ENCODE measurements around the gene GPR161. TPM values are rescaled to one million over a fixed set of nuclear protein-coding genes. Genes with fewer than 3 reads are reported as not detected.

GPR161 gene
- total RNA-seq, 1 experiment from 2014 or later = 1.2 TPM

GRCh38 chr1:168092566-168093355 is 44.0 kb downstream of the GPR161 start:
- Histone ChIP-seq H2AFZ (ENCODE audit: low read length) (no peak overlapping the region), H4K20me1 (ENCODE audit: insufficient read depth, low read depth, low read length) (no peaks in the 10 kb centered on the region), H3K4me3 (ENCODE audit: low read length) (no peak overlapping the region), H3K27ac (ENCODE audit: low read length) (no peak overlapping the region), H3K36me3 (ENCODE audit: insufficient read depth, low read length) (no peaks in the 10 kb centered on the region), H3K9me2 (replicated peaks; ENCODE audit: insufficient read depth, low read length) (no peaks in the 10 kb centered on the region), H3K4me2 (ENCODE audit: low read depth, low read length, poor library complexity, severe bottlenecking) (no peak overlapping the region), H3K27me3 (ENCODE audit: low read length) (no peaks in the 10 kb centered on the region), H3K4me1 (ENCODE audit: low read length) (no peaks in the 10 kb centered on the region), H3K79me2 (ENCODE audit: low read length) (no peaks in the 10 kb centered on the region), H3K9ac (ENCODE audit: low read length) (no peak overlapping the region), H3K9me3 (ENCODE audit: low read length) (no peaks in the 10 kb centered on the region)
- no peak for DNase-seq

- H3K27ac ChIP-seq (ENCODE audit: low read length) = no peak overlapping the region
Observed at GRCh38 chr1:168091720-168092550, 44.8 kb downstream of the GPR161 start.

DNA sequence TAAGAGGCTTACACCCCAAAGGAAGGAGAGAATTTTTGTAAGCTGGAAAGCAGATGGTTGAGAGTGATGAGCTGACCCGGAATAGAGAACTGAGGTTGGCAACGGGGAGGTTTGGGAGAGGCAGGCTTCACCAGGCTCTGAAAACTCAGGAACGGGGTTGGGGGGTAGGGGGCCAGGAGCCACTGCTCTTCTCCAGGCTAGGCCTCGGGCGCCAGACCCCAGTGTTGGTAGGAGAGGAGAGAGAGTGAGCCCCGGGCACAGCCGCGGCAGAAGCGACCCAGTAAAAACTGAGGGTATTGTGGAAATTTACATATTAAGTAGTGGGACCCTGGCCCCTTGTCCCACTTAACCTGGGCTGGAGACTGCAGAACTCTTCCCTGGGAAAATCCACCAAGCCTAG is 45.7 kb downstream of the GPR161 start:
- H3K4me3 ChIP-seq (ENCODE audit: low read length) = no peak overlapping the region
- H3K4me2 ChIP-seq (ENCODE audit: low read depth, low read length, poor library complexity, severe bottlenecking) = no peak overlapping the region
- no peaks in the 10 kb centered on the region for H3K9me3 ChIP-seq (ENCODE audit: low read length)
- no peaks in the 10 kb centered on the region for H3K79me2 ChIP-seq (ENCODE audit: low read length)
- H3K36me3 ChIP-seq (ENCODE audit: insufficient read depth, low read length) = no peaks in the 10 kb centered on the region
- no peak overlapping the region for H3K27ac ChIP-seq (ENCODE audit: low read length)
- no peaks in the 10 kb centered on the region for H3K4me1 ChIP-seq (ENCODE audit: low read length)
- H3K9me2 ChIP-seq (replicated peaks; ENCODE audit: insufficient read depth, low read length) = no peaks in the 10 kb centered on the region
- no peak for DNase-seq
- no peak overlapping the region for H3K9ac ChIP-seq (ENCODE audit: low read length)
- no peaks in the 10 kb centered on the region for H4K20me1 ChIP-seq (ENCODE audit: insufficient read depth, low read depth, low read length)
- H3K27me3 ChIP-seq (ENCODE audit: low read length) = no peaks in the 10 kb centered on the region
- H2AFZ ChIP-seq (ENCODE audit: low read length) = no peak overlapping the region

More at GRCh38 chr1:168091720-168092550, 44.8 kb downstream of the GPR161 start:
- no peak overlapping the region for H3K4me3 ChIP-seq (ENCODE audit: low read length)
- H4K20me1 ChIP-seq (ENCODE audit: insufficient read depth, low read depth, low read length) = no peaks in the 10 kb centered on the region
- H2AFZ ChIP-seq (ENCODE audit: low read length) = no peak overlapping the region
- H3K4me1 ChIP-seq (ENCODE audit: low read length) = no peaks in the 10 kb centered on the region
- H3K79me2 ChIP-seq (ENCODE audit: low read length) = no peaks in the 10 kb centered on the region
- H3K4me2 ChIP-seq (ENCODE audit: low read depth, low read length, poor library complexity, severe bottlenecking) = no peak overlapping the region
- no peak overlapping the region for H3K9ac ChIP-seq (ENCODE audit: low read length)
- no peaks in the 10 kb centered on the region for H3K27me3 ChIP-seq (ENCODE audit: low read length)
- H3K9me3 ChIP-seq (ENCODE audit: low read length) = no peaks in the 10 kb centered on the region
- H3K36me3 ChIP-seq (ENCODE audit: insufficient read depth, low read length) = no peaks in the 10 kb centered on the region
- no peak for DNase-seq
- no peaks in the 10 kb centered on the region for H3K9me2 ChIP-seq (replicated peaks; ENCODE audit: insufficient read depth, low read length)

- no peaks in the 10 kb centered on the region for H3K79me2 ChIP-seq (ENCODE audit: low read length)
- H3K4me2 ChIP-seq (ENCODE audit: low read depth, low read length, poor library complexity, severe bottlenecking) = no peak overlapping the region
- no peaks in the 10 kb centered on the region for H3K36me3 ChIP-seq (ENCODE audit: insufficient read depth, low read length)
- no peaks in the 10 kb centered on the region for H3K9me2 ChIP-seq (replicated peaks; ENCODE audit: insufficient read depth, low read length)
- H3K4me1 ChIP-seq (ENCODE audit: low read length) = no peaks in the 10 kb centered on the region
- no peaks in the 10 kb centered on the region for H3K9me3 ChIP-seq (ENCODE audit: low read length)
- H3K4me3 ChIP-seq (ENCODE audit: low read length) = no peak overlapping the region
- H3K27ac ChIP-seq (ENCODE audit: low read length) = no peak overlapping the region
- H3K9ac ChIP-seq (ENCODE audit: low read length) = no peak overlapping the region
- DNase-seq = no peak
- H2AFZ ChIP-seq (ENCODE audit: low read length) = no peak overlapping the region
- no peaks in the 10 kb centered on the region for H4K20me1 ChIP-seq (ENCODE audit: insufficient read depth, low read depth, low read length)
- H3K27me3 ChIP-seq (ENCODE audit: low read length) = no peaks in the 10 kb centered on the region
Observed at GRCh38 chr1:168090395-168090794, 46.3 kb downstream of the GPR161 start.

GRCh38 chr1:168089979-168090337 is 46.8 kb downstream of the GPR161 start:
- H3K36me3 ChIP-seq (ENCODE audit: insufficient read depth, low read length) = no peaks in the 10 kb centered on the region
- no peak overlapping the region for H3K9ac ChIP-seq (ENCODE audit: low read length)
- no peak overlapping the region for H3K27ac ChIP-seq (ENCODE audit: low read length)
- H3K27me3 ChIP-seq (ENCODE audit: low read length) = no peaks in the 10 kb centered on the region
- no peak overlapping the region for H3K4me3 ChIP-seq (ENCODE audit: low read length)
- H3K79me2 ChIP-seq (ENCODE audit: low read length) = no peaks in the 10 kb centered on the region
- no peaks in the 10 kb centered on the region for H3K4me1 ChIP-seq (ENCODE audit: low read length)
- no peak overlapping the region for H2AFZ ChIP-seq (ENCODE audit: low read length)
- H4K20me1 ChIP-seq (ENCODE audit: insufficient read depth, low read depth, low read length) = no peaks in the 10 kb centered on the region
- no peak for DNase-seq
- H3K9me2 ChIP-seq (replicated peaks; ENCODE audit: insufficient read depth, low read length) = no peaks in the 10 kb centered on the region
- no peak overlapping the region for H3K4me2 ChIP-seq (ENCODE audit: low read depth, low read length, poor library complexity, severe bottlenecking)
- H3K9me3 ChIP-seq (ENCODE audit: low read length) = no peaks in the 10 kb centered on the region

GRCh38 chr1:168089326-168089978 is 47.3 kb downstream of the GPR161 start:
- no peak overlapping the region for H3K4me2 ChIP-seq (ENCODE audit: low read depth, low read length, poor library complexity, severe bottlenecking)
- no peak overlapping the region for H2AFZ ChIP-seq (ENCODE audit: low read length)
- H3K4me3 ChIP-seq (ENCODE audit: low read length) = no peak overlapping the region
- H3K4me1 ChIP-seq (ENCODE audit: low read length) = no peaks in the 10 kb centered on the region
- no peak overlapping the region for H3K9ac ChIP-seq (ENCODE audit: low read length)
- H3K79me2 ChIP-seq (ENCODE audit: low read length) = no peaks in the 10 kb centered on the region
- H4K20me1 ChIP-seq (ENCODE audit: insufficient read depth, low read depth, low read length) = no peaks in the 10 kb centered on the region
- H3K9me3 ChIP-seq (ENCODE audit: low read length) = no peaks in the 10 kb centered on the region
- no peak for DNase-seq
- no peaks in the 10 kb centered on the region for H3K27me3 ChIP-seq (ENCODE audit: low read length)
- H3K36me3 ChIP-seq (ENCODE audit: insufficient read depth, low read length) = no peaks in the 10 kb centered on the region
- H3K9me2 ChIP-seq (replicated peaks; ENCODE audit: insufficient read depth, low read length) = no peaks in the 10 kb centered on the region
- H3K27ac ChIP-seq (ENCODE audit: low read length) = no peak overlapping the region

DNA sequence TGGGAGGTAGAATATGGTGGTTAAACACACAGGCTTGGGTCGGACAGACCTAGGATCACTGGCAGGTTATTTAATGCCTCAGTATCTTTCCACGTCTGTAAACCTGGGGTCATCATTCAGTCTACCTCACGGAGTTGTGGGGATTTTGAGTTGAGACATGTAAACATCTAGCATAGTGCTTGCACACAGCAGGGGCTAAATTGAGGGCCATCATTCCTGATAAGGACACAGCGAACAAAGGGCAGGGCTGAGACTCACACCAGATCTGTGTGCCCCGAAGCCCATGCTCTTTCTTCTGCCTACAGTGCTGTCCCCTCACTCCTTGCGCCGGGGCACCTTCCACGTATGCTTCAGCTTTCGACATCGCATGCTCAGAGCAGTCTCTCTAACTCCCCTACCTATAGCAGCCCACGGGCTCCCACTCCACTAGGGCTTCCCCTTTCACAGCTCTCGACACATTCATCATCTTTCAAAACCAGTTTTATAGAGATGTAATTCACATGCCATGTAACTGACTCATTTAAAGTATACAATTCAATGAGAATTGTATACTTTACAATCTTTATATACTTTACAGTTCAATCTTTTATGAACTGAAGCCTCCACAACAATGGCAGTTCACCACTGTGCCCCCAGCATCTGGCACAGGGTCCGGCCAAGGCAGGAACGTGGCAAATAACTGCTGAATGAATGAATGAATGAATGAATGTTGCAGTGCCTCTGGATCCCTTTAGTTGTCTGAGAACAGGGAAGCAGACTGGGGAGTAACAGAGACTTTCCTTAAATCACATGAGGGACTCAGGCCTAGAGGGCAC is 48.0 kb downstream of the GPR161 start:
- DNase-seq = no peak
- Histone ChIP-seq H3K27ac (ENCODE audit: low read length) (no peak overlapping the region), H3K4me3 (ENCODE audit: low read length) (no peak overlapping the region), H3K4me1 (ENCODE audit: low read length) (no peaks in the 10 kb centered on the region), H2AFZ (ENCODE audit: low read length) (no peak overlapping the region), H3K4me2 (ENCODE audit: low read depth, low read length, poor library complexity, severe bottlenecking) (no peak overlapping the region), H3K27me3 (ENCODE audit: low read length) (no peaks in the 10 kb centered on the region), H3K9me2 (replicated peaks; ENCODE audit: insufficient read depth, low read length) (no peaks in the 10 kb centered on the region), H3K9ac (ENCODE audit: low read length) (no peak overlapping the region), H3K79me2 (ENCODE audit: low read length) (no peaks in the 10 kb centered on the region), H3K36me3 (ENCODE audit: insufficient read depth, low read length) (no peaks in the 10 kb centered on the region), H4K20me1 (ENCODE audit: insufficient read depth, low read depth, low read length) (no peaks in the 10 kb centered on the region), H3K9me3 (ENCODE audit: low read length) (no peaks in the 10 kb centered on the region)

Data from Karpas-422 (cell line).